H1 (cell line): ENCODE data around the gene ZBTB37. TPM values are rescaled to one million over a fixed set of nuclear protein-coding genes. Genes with fewer than 3 reads are reported as not detected.

ENCODE experiments used
- CTBP2 ChIP-seq: IDR thresholded peaks from 2 replicates; pipeline ENCODE4 v1.7.0; 2011; ENCODE audit warnings: borderline replicate concordance, mild to moderate bottlenecking, moderate library complexity, mixed read lengths, low read length; ENCODE audit not compliant: insufficient read depth, insufficient read length
- EGR1 ChIP-seq: IDR thresholded peaks from 2 replicates; pipeline ENCODE4 v1.6.1; 2011; ENCODE audit warnings: low read depth, low read length, borderline replicate concordance
- EP300 ChIP-seq, 2 experiments: IDR thresholded peaks; 1 replicate in 1 of 2; 2 replicates in 1 of 2; pipeline ENCODE4 v1.6.1; 2011 to 2012; ENCODE audit warnings: low read depth in 2 of 2, low read length in 2 of 2, mild to moderate bottlenecking in 2 of 2, borderline replicate concordance in 1 of 2, inconsistent platforms in 1 of 2, moderate library complexity in 1 of 2
- GTF2F1 ChIP-seq: IDR thresholded peaks from 2 replicates; pipeline ENCODE4 v1.6.1; 2012; ENCODE audit warnings: low read depth, low read length, improper control_type of control experiment, borderline replicate concordance
- HDAC2 ChIP-seq, 2 experiments: fragments of 300-600 bp in 1 of 2; sonication (generic) in 1 of 2; IDR thresholded peaks; 2 replicates each; pipeline ENCODE4 v1.6.1; 2011 to 2012; ENCODE audit warnings: low read depth in 2 of 2, low read length in 2 of 2, mild to moderate bottlenecking in 2 of 2, moderate library complexity in 2 of 2, borderline replicate concordance in 1 of 2, inconsistent platforms in 1 of 2
- HDAC6 ChIP-seq: IDR thresholded peaks from one replicate; pipeline ENCODE4 v1.7.1; 2012; ENCODE audit warnings: low read depth, mild to moderate bottlenecking, inconsistent platforms, low read length, moderate library complexity
- JUN ChIP-seq: IDR thresholded peaks from 2 replicates; pipeline ENCODE4 v1.6.1; 2011; ENCODE audit warnings: low read depth, mild to moderate bottlenecking, improper control_type of control experiment, low read length
- KDM1A ChIP-seq: fragments of 200-600, 300-600 bp; sonication (generic); IDR thresholded peaks from 2 replicates; pipeline ENCODE4 v1.7.1; 2016; ENCODE audit warnings: mild to moderate bottlenecking, low read length, borderline replicate concordance
- KDM4A ChIP-seq: IDR thresholded peaks from one replicate; pipeline ENCODE4 v1.7.1; 2012; ENCODE audit warnings: low read depth, mild to moderate bottlenecking, moderate library complexity, low read length, inconsistent platforms; ENCODE audit not compliant: severe bottlenecking
- KDM5A ChIP-seq: fragments of 200-600 bp; IDR thresholded peaks from 2 replicates; pipeline ENCODE4 v1.7.1; 2012; ENCODE audit warnings: mild to moderate bottlenecking, low read length, inconsistent platforms, mixed read lengths
- MAX ChIP-seq: IDR thresholded peaks from 2 replicates; pipeline ENCODE4 v1.6.1; 2012; ENCODE audit warnings: inconsistent platforms
- POU5F1 ChIP-seq: IDR thresholded peaks from 2 replicates; pipeline ENCODE4 v1.6.1; 2011; ENCODE audit warnings: low read depth, mild to moderate bottlenecking, low read length, moderate library complexity
- RAD21 ChIP-seq, 2 experiments: IDR thresholded peaks in 1 of 2; conservative IDR thresholded peaks in 1 of 2; 2 replicates each; pipeline ENCODE4 v1.6.1; 2011; ENCODE audit warnings: low read depth in 2 of 2, low read length in 2 of 2, improper control_type of control experiment in 1 of 2, inconsistent platforms in 1 of 2, mild to moderate bottlenecking in 1 of 2, moderate library complexity in 1 of 2
- RBBP5 ChIP-seq: IDR thresholded peaks from 2 replicates; pipeline ENCODE4 v1.7.1; 2012; ENCODE audit warnings: low read depth, mild to moderate bottlenecking, inconsistent platforms, low read length, moderate library complexity, borderline replicate concordance
- RNF2 ChIP-seq: fragments of 200-900, 300-1000 bp; sonication (generic); IDR thresholded peaks from 2 replicates; pipeline ENCODE4 v1.7.1; 2016; ENCODE audit warnings: borderline replicate concordance, low read depth, mild to moderate bottlenecking, antibody characterized with exemption, low read length; ENCODE audit not compliant: poor library complexity, severe bottlenecking; ENCODE audit errors: missing control alignments
- SAP30 ChIP-seq: fragments of 300-600 bp; sonication (generic); IDR thresholded peaks from 2 replicates; pipeline ENCODE4 v1.7.1; 2012; ENCODE audit warnings: low read length, moderate library complexity, mild to moderate bottlenecking, inconsistent platforms; ENCODE audit not compliant: insufficient read depth, insufficient replicate concordance
- SIX5 ChIP-seq: IDR thresholded peaks from 2 replicates; pipeline ENCODE4 v1.6.1; 2011; ENCODE audit warnings: mild to moderate bottlenecking, low read depth, low read length
- SP4 ChIP-seq: IDR thresholded peaks from 2 replicates; pipeline ENCODE4 v1.6.1; 2012; ENCODE audit warnings: low read length, inconsistent platforms
- TAF7 ChIP-seq: optimal IDR thresholded peaks from 2 replicates; pipeline ENCODE3; 2011; ENCODE audit warnings: low read depth, mild to moderate bottlenecking, inconsistent platforms, low read length, moderate library complexity, borderline replicate concordance
- YY1 ChIP-seq: IDR thresholded peaks from 2 replicates; pipeline ENCODE4 v1.6.1; 2011; ENCODE audit warnings: low read depth, mild to moderate bottlenecking, low read length
- ZNF274 ChIP-seq: IDR thresholded peaks from 2 replicates; pipeline ENCODE4 v1.7.0; 2012; ENCODE audit warnings: low read length, borderline replicate concordance; ENCODE audit errors: extremely low read depth
- polyA plus RNA-seq, 7 experiments: library from polyadenylated mRNA; depleted of rRNA in 3 of 7; stranded (reverse) in 5 of 7; unstranded in 2 of 7; fragments of >200 nt in 5 of 7; fragments of 200-250 nt in 2 of 7; gene quantifications; 1 replicate in 5 of 7; 2 replicates in 1 of 7; 4 replicates in 1 of 7; pipeline versions ENCODE4 v1.2.1 to v1.2.3, GENCODE V29; 2011 to 2013; ENCODE audit warnings: missing spikeins in 2 of 7, mixed read lengths in 2 of 7
- total RNA-seq: library from RNA; stranded (reverse); fragmentation: NEBNext Ultra II Directional; extraction: Animal tissue kit (Norgen Biotek cat#: 25700); gene quantifications from 2 replicates; pipeline ENCODE4 v1.2.1, GENCODE V29; 2021

ZBTB37 gene
- total and polyA plus RNA-seq, 2 of the 8 experiments (the other 6 are each of a cell fraction or from before 2014, with no cell fraction given), result 1.7 to 12.5 TPM

- TF ChIP-seq JUN (no peak), ZNF274 (no peak), HDAC6 (no peak), RBBP5 (no peak; the same call in 1 of the 2 replicates), EGR1 (peak; percentile 94), MAX (no peak; the same call in 1 of the 2 replicates), RAD21 (IDR thresholded peaks at IDR 0.05 in 1 of 2, conservative IDR thresholded peaks at IDR 0.05 in 1 of 2; ENCODE audit: low read depth in 2 of 2, low read length in 2 of 2) (peak in 1 of 2 experiments; percentile 7; a peak in 1 of 4 replicates), KDM1A (no peak), SAP30 (no peak), SP4 (peak; percentile 28; the same call in 1 of the 2 replicates), CTBP2 (no peak), KDM4A (peak; percentile 17), SIX5 (no peak), POU5F1 (no peak), YY1 (no peak), TAF7 (peak; percentile 60), GTF2F1 (no peak; the same call in 1 of the 2 replicates), RNF2 (no peak), EP300 (IDR thresholded peaks at IDR 0.05; ENCODE audit: borderline replicate concordance in 1 of 2, low read depth in 2 of 2, low read length in 2 of 2) (0 out of 3 replicates have a peak, but pooled peaks of 1 of the 2 experiments have one; percentile 5), KDM5A (no peak), HDAC2 (IDR thresholded peaks at IDR 0.05; ENCODE audit: borderline replicate concordance in 1 of 2, low read depth in 2 of 2, low read length in 2 of 2) (peak; percentile 11 to 34; a peak in 2 of 4 replicates)
Observed at GRCh38 chr1:173868266-173869020, at the start of gene ZBTB37 (continued).
